Measurements from ENCODE around the gene LNPEP. TPM values are rescaled to one million over a fixed set of nuclear protein-coding genes. Genes with fewer than 3 reads are reported as not detected.

LNPEP gene
- total RNA-seq, 1 experiment from 2014 or later, result 18.8 TPM

DNA sequence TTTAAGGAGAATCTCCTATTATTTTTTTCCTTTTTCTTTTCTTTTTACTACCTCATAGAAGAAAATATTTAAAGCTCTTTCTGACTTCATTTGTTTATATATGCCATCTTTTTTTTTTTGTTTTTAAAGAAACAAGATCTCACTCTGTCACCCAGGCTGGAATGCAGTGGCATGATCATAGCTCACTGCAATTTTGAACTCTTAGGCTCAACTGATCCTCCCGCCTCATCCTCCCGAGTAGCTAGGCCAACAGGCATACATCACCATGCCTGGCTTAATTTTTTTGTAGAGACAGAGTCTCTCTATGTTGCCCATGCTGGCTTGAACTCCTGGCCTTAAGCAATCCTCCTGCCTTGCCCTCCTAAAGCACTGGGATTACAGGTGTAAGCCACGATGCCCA is 59.5 kb downstream of the LNPEP start:
- intact Hi-C loops (cut with micrococcal nuclease; ENCODE audit: unreplicated experiment), result loop anchor here (5.0 to 10.0 kb wide), 2 partner anchors 121 to 147 kb away; partner anchors contain the start of genes ERAP2 and LIX1

DNA sequence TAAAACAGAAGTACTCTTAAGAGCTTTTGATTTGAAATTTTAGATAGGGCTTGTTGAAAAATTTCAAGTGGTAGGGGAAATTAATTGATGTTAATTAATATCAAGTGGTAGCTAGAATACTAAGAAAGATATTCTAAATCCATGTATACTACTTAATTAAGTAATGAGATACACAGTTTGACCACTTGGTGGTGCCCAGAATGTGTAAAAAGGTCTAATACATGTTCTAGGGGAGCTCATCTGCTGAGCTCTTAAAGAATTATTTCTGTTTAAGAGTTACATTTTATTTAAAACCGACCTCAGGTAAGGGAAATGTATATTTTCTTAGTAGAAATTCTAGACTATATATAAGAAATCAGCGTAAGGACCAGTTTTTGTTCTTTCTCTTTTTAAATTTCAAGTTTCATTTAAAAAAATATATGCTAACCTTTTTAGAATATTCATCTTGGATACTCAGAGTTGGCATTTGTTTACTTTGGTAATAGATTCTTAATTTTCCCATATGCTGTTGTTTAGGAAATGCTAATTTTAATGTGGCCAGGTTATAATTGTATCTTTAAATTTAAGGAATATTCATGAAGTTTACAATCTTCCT is 61.5 kb downstream of the LNPEP start:
- DNase-seq, result peak in 1 of 2 experiments; percentile 43
- POLR2A ChIA-PET (ENCODE audit: unreplicated experiment), result interaction anchor here (0.6 kb wide), 2 partner anchors 305 to 1454 kb away, joined by 4 to 12 read pairs; no protein-coding TSS in a partner anchor
- BruUV-seq (replicated peaks), result no TSS peak

More for the DNA sequence above, 59.5 kb downstream of the LNPEP start:
- Histone ChIP-seq H3K36me3 (ENCODE audit: low read depth) (peaks cover 2% of the 10 kb centered on the region; the same call in 1 of the 2 replicates), H3K4me2 (no peak overlapping the region), H2AFZ (no peak overlapping the region), H3K27ac (no peak overlapping the region), H3K4me3 (no peak overlapping the region), H3K9me3 (ENCODE audit: insufficient read depth, low read depth) (no peaks in the 10 kb centered on the region), H3K27me3 (ENCODE audit: insufficient read depth, low read depth) (no peaks in the 10 kb centered on the region), H3K4me1 (replicated peaks; ENCODE audit: insufficient read depth) (no peaks in the 10 kb centered on the region), H3K79me2 (ENCODE audit: low read depth) (no peaks in the 10 kb centered on the region), H3F3A (ENCODE audit: insufficient read depth, low read depth) (no peaks in the 10 kb centered on the region), H4K20me1 (ENCODE audit: insufficient read depth) (no peaks in the 10 kb centered on the region), H3K9me2 (ENCODE audit: insufficient read depth) (no peaks in the 10 kb centered on the region)
- no peak for DNase-seq
- no TSS peak for BruUV-seq (replicated peaks)
- TF ChIP-seq, protein P1, sequence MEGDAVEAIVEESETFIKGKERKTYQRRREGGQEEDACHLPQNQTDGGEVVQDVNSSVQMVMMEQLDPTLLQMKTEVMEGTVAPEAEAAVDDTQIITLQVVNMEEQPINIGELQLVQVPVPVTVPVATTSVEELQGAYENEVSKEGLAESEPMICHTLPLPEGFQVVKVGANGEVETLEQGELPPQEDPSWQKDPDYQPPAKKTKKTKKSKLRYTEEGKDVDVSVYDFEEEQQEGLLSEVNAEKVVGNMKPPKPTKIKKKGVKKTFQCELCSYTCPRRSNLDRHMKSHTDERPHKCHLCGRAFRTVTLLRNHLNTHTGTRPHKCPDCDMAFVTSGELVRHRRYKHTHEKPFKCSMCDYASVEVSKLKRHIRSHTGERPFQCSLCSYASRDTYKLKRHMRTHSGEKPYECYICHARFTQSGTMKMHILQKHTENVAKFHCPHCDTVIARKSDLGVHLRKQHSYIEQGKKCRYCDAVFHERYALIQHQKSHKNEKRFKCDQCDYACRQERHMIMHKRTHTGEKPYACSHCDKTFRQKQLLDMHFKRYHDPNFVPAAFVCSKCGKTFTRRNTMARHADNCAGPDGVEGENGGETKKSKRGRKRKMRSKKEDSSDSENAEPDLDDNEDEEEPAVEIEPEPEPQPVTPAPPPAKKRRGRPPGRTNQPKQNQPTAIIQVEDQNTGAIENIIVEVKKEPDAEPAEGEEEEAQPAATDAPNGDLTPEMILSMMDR (conservative IDR thresholded peaks at IDR 0.05), result no peak
- TF ChIP-seq EZH2 (IDR thresholded peaks at IDR 0.05; ENCODE audit: low read depth), result no peak
- ChIA-PET POLR2A (ENCODE audit: unreplicated experiment) (no interaction called here), CTCF (interaction anchor here (0.6 kb wide), 2 partner anchors 386 to 1039 kb away, joined by 3 read pairs; no protein-coding TSS in a partner anchor)

DNA sequence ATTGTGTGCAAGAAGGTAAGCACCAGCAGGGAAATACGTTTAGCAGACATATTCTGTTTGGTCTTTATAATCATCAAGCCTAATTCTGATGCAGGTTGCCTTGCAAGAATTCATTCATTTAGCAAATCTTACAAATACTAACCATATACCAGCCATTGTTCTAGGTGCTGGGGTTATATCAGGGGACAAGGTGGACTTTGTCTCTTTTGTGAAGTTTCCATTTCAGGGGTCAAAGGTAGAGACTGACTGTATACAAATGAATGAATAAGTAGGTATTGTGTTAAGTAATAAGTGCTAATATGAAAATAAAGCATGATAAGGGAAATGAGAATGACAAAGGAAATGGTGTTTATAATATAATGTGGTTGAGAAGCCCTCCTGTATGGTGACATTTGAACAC is 64.0 kb downstream of the LNPEP start:
- intact Hi-C loops (cut with micrococcal nuclease; ENCODE audit: unreplicated experiment), result loop anchor here (5.0 to 10.0 kb wide), 2 partner anchors 125 to 142 kb away; partner anchors contain the start of genes ERAP2 and LIX1
- CTCF ChIA-PET, result no interaction called here
- BruUV-seq (replicated peaks), result no TSS peak

More for the DNA sequence above, 61.5 kb downstream of the LNPEP start:
- no peaks in the 10 kb centered on the region for H3F3A ChIP-seq (ENCODE audit: insufficient read depth, low read depth)
- no peak overlapping the region for H3K4me3 ChIP-seq
- no peaks in the 10 kb centered on the region for H3K27me3 ChIP-seq (ENCODE audit: insufficient read depth, low read depth)
- no peaks in the 10 kb centered on the region for H4K20me1 ChIP-seq (ENCODE audit: insufficient read depth)
- CTCF ChIA-PET, result interaction anchor here (1.1 to 1.2 kb wide), 3 partner anchors 128 to 165 kb away, joined by 3 to 5 read pairs (median 5); partner anchors contain the start of gene LIX1
- H3K4me2 ChIP-seq, result no peak overlapping the region
- peaks cover 4% of the 10 kb centered on the region; the same call in 1 of the 2 replicates for H3K36me3 ChIP-seq (ENCODE audit: low read depth)
- H3K9me3 ChIP-seq (ENCODE audit: insufficient read depth, low read depth), result no peaks in the 10 kb centered on the region
- no peak overlapping the region for H3K27ac ChIP-seq
- TF ChIP-seq, protein P1 (conservative IDR thresholded peaks at IDR 0.05), result peak; percentile 77
- TF ChIP-seq EZH2 (IDR thresholded peaks at IDR 0.05; ENCODE audit: low read depth), result no peak
- H3K79me2 ChIP-seq (ENCODE audit: low read depth), result no peaks in the 10 kb centered on the region
- no peak overlapping the region for H2AFZ ChIP-seq
- no peaks in the 10 kb centered on the region for H3K4me1 ChIP-seq (replicated peaks; ENCODE audit: insufficient read depth)
- H3K9me2 ChIP-seq (ENCODE audit: insufficient read depth), result no peaks in the 10 kb centered on the region
- intact Hi-C loops (cut with micrococcal nuclease; ENCODE audit: unreplicated experiment), result loop anchor here (1.0 to 10.0 kb wide), 3 partner anchors 123 to 165 kb away; partner anchors contain the start of genes ERAP2 and LIX1

More for the DNA sequence above, 64.0 kb downstream of the LNPEP start:
- Histone ChIP-seq H3K9me2 (ENCODE audit: insufficient read depth) (no peaks in the 10 kb centered on the region), H3K27ac (no peak overlapping the region), H3K9me3 (ENCODE audit: insufficient read depth, low read depth) (no peaks in the 10 kb centered on the region), H4K20me1 (ENCODE audit: insufficient read depth) (no peaks in the 10 kb centered on the region), H3K27me3 (ENCODE audit: insufficient read depth, low read depth) (no peaks in the 10 kb centered on the region), H3K4me1 (replicated peaks; ENCODE audit: insufficient read depth) (no peaks in the 10 kb centered on the region), H3F3A (ENCODE audit: insufficient read depth, low read depth) (no peaks in the 10 kb centered on the region), H2AFZ (no peak overlapping the region), H3K36me3 (ENCODE audit: low read depth) (peaks cover 4% of the 10 kb centered on the region; the same call in 1 of the 2 replicates), H3K4me3 (no peak overlapping the region), H3K79me2 (ENCODE audit: low read depth) (no peaks in the 10 kb centered on the region), H3K4me2 (no peak overlapping the region)
- TF ChIP-seq, protein P1 (conservative IDR thresholded peaks at IDR 0.05), result no peak
- TF ChIP-seq EZH2 (IDR thresholded peaks at IDR 0.05; ENCODE audit: low read depth), result no peak
- POLR2A ChIA-PET (ENCODE audit: unreplicated experiment), result interaction anchor here (0.5 kb wide), 1 partner anchor 741 kb away, joined by 3 read pairs; no protein-coding TSS in a partner anchor
- no peak for DNase-seq
